PFSK-1 (cell line): ENCODE results near the gene SPATA31D1.

Experiments
- POLR2AphosphoS5 ChIP-seq: IDR thresholded peaks from 2 replicates; pipeline ENCODE4 v1.6.1; 2012; ENCODE audit warnings: low read depth, mild to moderate bottlenecking, control low read depth, low read length, moderate library complexity
- TF ChIP-seq, protein P1 (sequence below), 2 experiments: IDR thresholded peaks; 2 replicates each; pipeline versions ENCODE4 v1.6.1 to v1.8.0; 2011 to 2012; ENCODE audit warnings: low read depth in 2 of 2, low read length in 2 of 2, control low read depth in 1 of 2, inconsistent platforms in 1 of 2, mild to moderate bottlenecking in 1 of 2, moderate library complexity in 1 of 2; ENCODE audit not compliant: insufficient read depth in 1 of 2

DNA sequence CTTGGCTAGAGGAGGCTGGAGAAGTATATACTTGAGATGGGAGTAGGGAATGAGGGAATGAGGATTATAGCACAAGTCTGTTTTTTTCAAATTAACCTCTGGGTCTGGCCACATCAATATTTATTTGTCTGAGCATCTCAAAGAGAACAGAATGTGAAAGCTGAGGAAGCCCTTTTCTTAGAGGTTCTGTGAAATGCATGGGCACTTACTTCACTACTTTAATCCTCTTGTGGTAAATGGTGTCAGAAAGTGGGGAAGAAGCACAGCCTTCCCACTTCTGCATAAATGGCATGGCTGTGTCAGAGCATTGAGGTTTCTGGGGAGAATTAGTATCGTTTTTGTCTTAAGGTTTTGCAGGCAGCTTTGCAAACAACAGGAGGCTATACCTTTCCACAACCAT, 48.6 kb downstream of the SPATA31D1 start:
- TF ChIP-seq, protein P1, sequence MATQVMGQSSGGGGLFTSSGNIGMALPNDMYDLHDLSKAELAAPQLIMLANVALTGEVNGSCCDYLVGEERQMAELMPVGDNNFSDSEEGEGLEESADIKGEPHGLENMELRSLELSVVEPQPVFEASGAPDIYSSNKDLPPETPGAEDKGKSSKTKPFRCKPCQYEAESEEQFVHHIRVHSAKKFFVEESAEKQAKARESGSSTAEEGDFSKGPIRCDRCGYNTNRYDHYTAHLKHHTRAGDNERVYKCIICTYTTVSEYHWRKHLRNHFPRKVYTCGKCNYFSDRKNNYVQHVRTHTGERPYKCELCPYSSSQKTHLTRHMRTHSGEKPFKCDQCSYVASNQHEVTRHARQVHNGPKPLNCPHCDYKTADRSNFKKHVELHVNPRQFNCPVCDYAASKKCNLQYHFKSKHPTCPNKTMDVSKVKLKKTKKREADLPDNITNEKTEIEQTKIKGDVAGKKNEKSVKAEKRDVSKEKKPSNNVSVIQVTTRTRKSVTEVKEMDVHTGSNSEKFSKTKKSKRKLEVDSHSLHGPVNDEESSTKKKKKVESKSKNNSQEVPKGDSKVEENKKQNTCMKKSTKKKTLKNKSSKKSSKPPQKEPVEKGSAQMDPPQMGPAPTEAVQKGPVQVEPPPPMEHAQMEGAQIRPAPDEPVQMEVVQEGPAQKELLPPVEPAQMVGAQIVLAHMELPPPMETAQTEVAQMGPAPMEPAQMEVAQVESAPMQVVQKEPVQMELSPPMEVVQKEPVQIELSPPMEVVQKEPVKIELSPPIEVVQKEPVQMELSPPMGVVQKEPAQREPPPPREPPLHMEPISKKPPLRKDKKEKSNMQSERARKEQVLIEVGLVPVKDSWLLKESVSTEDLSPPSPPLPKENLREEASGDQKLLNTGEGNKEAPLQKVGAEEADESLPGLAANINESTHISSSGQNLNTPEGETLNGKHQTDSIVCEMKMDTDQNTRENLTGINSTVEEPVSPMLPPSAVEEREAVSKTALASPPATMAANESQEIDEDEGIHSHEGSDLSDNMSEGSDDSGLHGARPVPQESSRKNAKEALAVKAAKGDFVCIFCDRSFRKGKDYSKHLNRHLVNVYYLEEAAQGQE (IDR thresholded peaks at IDR 0.05; ENCODE audit: insufficient read depth in 1 of 2, low read depth in 2 of 2, low read length in 2 of 2) = no peak
- TF ChIP-seq POLR2AphosphoS5 = no peak
